ENCODE measurements around the gene RFPL1. TPM values are rescaled to one million over a fixed set of nuclear protein-coding genes. Genes with fewer than 3 reads are reported as not detected.

The RFPL1 gene
- total and polyA plus RNA-seq, 8 donors, result not detected

DNA sequence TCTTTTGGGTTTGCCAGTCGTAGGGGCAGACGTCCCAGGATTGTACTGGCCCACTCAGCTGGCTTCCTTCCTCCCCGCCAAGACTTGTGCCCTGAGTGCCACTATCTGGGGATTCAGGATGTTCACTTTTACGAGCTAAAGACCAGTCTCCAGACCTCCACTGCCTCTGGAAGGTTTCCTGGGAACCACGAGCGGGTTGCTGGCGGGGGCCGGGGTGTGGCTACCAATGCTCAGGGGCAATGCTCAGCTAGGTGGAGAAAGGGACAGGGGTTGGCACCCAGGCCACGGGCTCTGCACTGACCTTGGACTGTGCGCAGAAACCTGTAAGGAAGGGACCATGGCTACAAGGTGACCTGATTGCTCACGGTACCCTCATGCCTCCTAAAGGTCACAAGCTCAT, 43.9 kb downstream of the RFPL1 start:
- 54 to 79% (median 64%) methylated on average over 7 to 11 of the region's 11 CpGs for WGBS, 5 donors
- intact Hi-C loops (cut with DNase I; ENCODE audit: low total_unique reads), result no loop called here
- H3K36me3 ChIP-seq, result no peaks in the 10 kb centered on the region
- no peak for TF ChIP-seq EP300 (IDR thresholded peaks at IDR 0.05)
- TF ChIP-seq, protein P1, sequence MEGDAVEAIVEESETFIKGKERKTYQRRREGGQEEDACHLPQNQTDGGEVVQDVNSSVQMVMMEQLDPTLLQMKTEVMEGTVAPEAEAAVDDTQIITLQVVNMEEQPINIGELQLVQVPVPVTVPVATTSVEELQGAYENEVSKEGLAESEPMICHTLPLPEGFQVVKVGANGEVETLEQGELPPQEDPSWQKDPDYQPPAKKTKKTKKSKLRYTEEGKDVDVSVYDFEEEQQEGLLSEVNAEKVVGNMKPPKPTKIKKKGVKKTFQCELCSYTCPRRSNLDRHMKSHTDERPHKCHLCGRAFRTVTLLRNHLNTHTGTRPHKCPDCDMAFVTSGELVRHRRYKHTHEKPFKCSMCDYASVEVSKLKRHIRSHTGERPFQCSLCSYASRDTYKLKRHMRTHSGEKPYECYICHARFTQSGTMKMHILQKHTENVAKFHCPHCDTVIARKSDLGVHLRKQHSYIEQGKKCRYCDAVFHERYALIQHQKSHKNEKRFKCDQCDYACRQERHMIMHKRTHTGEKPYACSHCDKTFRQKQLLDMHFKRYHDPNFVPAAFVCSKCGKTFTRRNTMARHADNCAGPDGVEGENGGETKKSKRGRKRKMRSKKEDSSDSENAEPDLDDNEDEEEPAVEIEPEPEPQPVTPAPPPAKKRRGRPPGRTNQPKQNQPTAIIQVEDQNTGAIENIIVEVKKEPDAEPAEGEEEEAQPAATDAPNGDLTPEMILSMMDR (IDR thresholded peaks at IDR 0.05), result no peak
- no peak for TF ChIP-seq POLR2AphosphoS5 (IDR thresholded peaks at IDR 0.05)
- no peak for TF ChIP-seq POLR2A (IDR thresholded peaks at IDR 0.05)
- peaks cover 12 to 33% (median 20%) of the 10 kb centered on the region in 4 donors for H3K4me1 ChIP-seq
- peaks cover 25 to 62% (median 52%) of the 10 kb centered on the region in 3 donors for H3K27me3 ChIP-seq
- H3K4me3 ChIP-seq, result no peak overlapping the region
- no peaks in the 10 kb centered on the region for H3K9me3 ChIP-seq
- H3K27ac ChIP-seq, result no peak overlapping the region
- no peak for DNase-seq

DNA sequence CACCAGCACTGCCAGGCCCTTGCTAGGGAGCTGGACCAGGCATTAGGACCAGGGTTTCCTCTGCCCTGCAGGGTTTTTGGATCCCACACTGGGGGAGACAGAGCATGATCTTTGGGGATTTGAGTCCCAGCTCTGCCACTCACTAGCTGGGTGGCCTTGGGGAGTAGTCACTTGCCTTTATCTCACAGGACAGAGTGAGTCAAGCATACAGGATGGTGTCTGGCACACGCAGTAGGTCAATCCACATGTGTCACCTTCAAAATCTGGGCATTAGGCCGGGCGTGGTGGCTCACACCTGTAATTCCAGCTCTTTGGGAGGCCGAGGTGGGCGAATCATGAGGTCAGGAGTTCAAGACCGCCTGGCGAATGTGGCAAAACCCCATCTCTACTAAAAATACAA, 44.3 kb downstream of the RFPL1 start:
- intact Hi-C loops (cut with DNase I; ENCODE audit: low total_unique reads), result no loop called here
- Histone ChIP-seq H3K27me3 (peaks cover 25 to 57% (median 50%) of the 10 kb centered on the region in 3 donors), H3K27ac (no peak overlapping the region), H3K9me3 (no peaks in the 10 kb centered on the region), H3K4me1 (peaks cover 12 to 33% (median 20%) of the 10 kb centered on the region in 4 donors), H3K36me3 (no peaks in the 10 kb centered on the region), H3K4me3 (no peak overlapping the region)
- DNase-seq, result no peak
- WGBS, 5 donors, result 85 to 94% (median 91%) methylated on average over 7 of the region's 7 CpGs
- TF ChIP-seq, protein P1 (IDR thresholded peaks at IDR 0.05), result no peak
- TF ChIP-seq EP300 (IDR thresholded peaks at IDR 0.05) (no peak), POLR2AphosphoS5 (IDR thresholded peaks at IDR 0.05) (no peak), POLR2A (IDR thresholded peaks at IDR 0.05) (no peak)

DNA sequence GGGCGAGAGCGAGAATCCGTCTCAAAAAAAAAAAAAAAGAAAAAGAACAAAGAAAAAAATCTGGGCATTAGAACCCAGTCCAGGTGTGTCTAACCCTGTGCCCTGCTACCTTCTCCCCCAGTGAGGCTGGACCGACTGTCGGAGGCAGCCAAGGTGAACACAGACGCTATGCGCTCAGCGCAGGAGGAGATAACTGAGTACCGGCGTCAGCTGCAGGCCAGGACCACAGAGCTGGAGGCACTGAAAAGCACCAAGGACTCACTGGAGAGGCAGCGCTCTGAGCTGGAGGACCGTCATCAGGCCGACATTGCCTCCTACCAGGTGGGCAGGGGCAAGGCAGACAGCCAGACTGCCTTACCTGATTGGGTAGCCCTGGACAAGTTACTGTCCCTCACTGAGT, 44.9 kb downstream of the RFPL1 start:
- no peaks in the 10 kb centered on the region for H3K36me3 ChIP-seq
- no peak for TF ChIP-seq POLR2AphosphoS5 (IDR thresholded peaks at IDR 0.05)
- TF ChIP-seq POLR2A (IDR thresholded peaks at IDR 0.05), result no peak
- TF ChIP-seq EP300 (IDR thresholded peaks at IDR 0.05), result no peak
- TF ChIP-seq, protein P1 (IDR thresholded peaks at IDR 0.05), result no peak
- DNase-seq, result no peak
- no peak overlapping the region for H3K4me3 ChIP-seq
- no peaks in the 10 kb centered on the region for H3K9me3 ChIP-seq
- 91 to 94% (median 94%) methylated on average over 12 to 13 of the region's 13 CpGs for WGBS, 5 donors
- peaks cover 25 to 52% (median 45%) of the 10 kb centered on the region in 3 donors for H3K27me3 ChIP-seq
- peaks cover 12 to 31% (median 20%) of the 10 kb centered on the region in 4 donors for H3K4me1 ChIP-seq
- no peak overlapping the region for H3K27ac ChIP-seq
- intact Hi-C loops (cut with DNase I; ENCODE audit: low total_unique reads), result no loop called here

DNA sequence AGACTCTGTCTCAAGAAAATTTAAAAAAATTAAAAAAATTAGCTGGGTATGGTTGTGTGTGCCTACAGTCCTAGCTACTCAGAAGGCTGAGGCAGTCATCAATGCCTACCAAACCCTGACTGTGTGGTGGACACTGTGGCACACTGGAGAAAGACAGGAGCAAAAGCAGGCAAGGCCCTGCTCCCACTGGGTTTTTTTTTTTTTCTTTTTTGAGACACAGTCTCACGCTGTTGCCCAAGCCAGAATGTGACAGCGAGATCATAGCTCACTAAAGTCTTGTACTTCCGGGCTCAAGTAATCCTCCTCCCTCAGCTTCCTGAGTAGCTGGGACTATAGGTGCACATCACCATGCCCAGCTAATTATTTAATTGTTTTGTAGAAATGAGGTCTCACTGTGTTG, 46.3 kb downstream of the RFPL1 start:
- WGBS, 5 donors, result 77 to 96% (median 93%) methylated on average over 3 of the region's 3 CpGs
- Histone ChIP-seq H3K9me3 (no peaks in the 10 kb centered on the region), H3K36me3 (no peaks in the 10 kb centered on the region), H3K4me3 (no peak overlapping the region), H3K4me1 (peaks cover 12 to 22% (median 18%) of the 10 kb centered on the region in 4 donors), H3K27me3 (peaks cover 18 to 38% (median 31%) of the 10 kb centered on the region in 3 donors), H3K27ac (no peak overlapping the region)
- TF ChIP-seq POLR2A (IDR thresholded peaks at IDR 0.05) (no peak), EP300 (IDR thresholded peaks at IDR 0.05) (no peak)
- TF ChIP-seq, protein P1 (IDR thresholded peaks at IDR 0.05), result no peak
- intact Hi-C loops (cut with DNase I; ENCODE audit: low total_unique reads), result no loop called here
- DNase-seq, result no peak

All from stomach (tissue), 9 donors.